HCEC 1CT (cell line): ENCODE data around the gene ZNF528.

Experiments used
- DNase-seq: peaks from one replicate; pipeline ENCODE4 v3.0.0-alpha.2; 2017

ZNF528 gene

GRCh38 chr19:52397310-52398080 is at the start of gene ZNF528:
TSS of gene ZNF528 (plus strand) at chr19:52397849. CDS start at chr19:52402014, 4,165 bp downstream.
- peak; percentile 89 for DNase-seq

GRCh38 chr19:52351512-52351911 is 46.1 kb upstream of the ZNF528 start:
- DNase-seq, result no peak

- no peak for DNase-seq
Observed at GRCh38 chr19:52366414-52366824, 31.2 kb upstream of the ZNF528 start.

GRCh38 chr19:52369559-52370340 is 27.9 kb upstream of the ZNF528 start, which contains the start of gene ZNF880:
TSS of gene ZNF880 (plus strand) at chr19:52369923. CDS start at chr19:52369966, 43 bp downstream.
- peak; percentile 60 for DNase-seq

- DNase-seq, result no peak
Observed at GRCh38 chr19:52370341-52370710, 27.3 kb upstream of the ZNF528 start.

- DNase-seq, result no peak
Observed at GRCh38 chr19:52391135-52391534, 6.5 kb upstream of the ZNF528 start.

- DNase-seq, result no peak
Observed at GRCh38 chr19:52398081-52398441, 412 bp downstream of the ZNF528 start.

GRCh38 chr19:52410276-52410675 is 12.6 kb downstream of the ZNF528 start:
- DNase-seq, result no peak

- no peak for DNase-seq
Observed at GRCh38 chr19:52415711-52416110, 18.1 kb downstream of the ZNF528 start.

- DNase-seq, result no peak
Observed at GRCh38 chr19:52428937-52429336, 31.3 kb downstream of the ZNF528 start, which contains the start of gene ZNF534. TSS of gene ZNF534 (plus strand) at chr19:52429148. CDS start at chr19:52431475, 2,327 bp downstream.

- no peak for DNase-seq
Observed at GRCh38 chr19:52442179-52442578, 44.5 kb downstream of the ZNF528 start.

GRCh38 chr19:52444506-52444905 is 46.9 kb downstream of the ZNF528 start:
- no peak for DNase-seq

GRCh38 chr19:52451241-52451640 is 53.6 kb downstream of the ZNF528 start:
- DNase-seq, result no peak

- peak; percentile 57 for DNase-seq
Observed at GRCh38 chr19:52453324-52454094, 55.9 kb downstream of the ZNF528 start, which contains the start of gene ZNF578. TSS of gene ZNF578 (plus strand) at chr19:52453553. CDS start at chr19:52501846, 48,293 bp downstream.

- DNase-seq, result no peak
Observed at GRCh38 chr19:52464798-52465470, 67.3 kb downstream of the ZNF528 start.
